ENCODE results near the gene CST7.
"Not testable (repeated sequence)": the region's sequence is repeated elsewhere in the genome, so short reads cannot be mapped to it uniquely, and the experiment has no call there.

DNA sequence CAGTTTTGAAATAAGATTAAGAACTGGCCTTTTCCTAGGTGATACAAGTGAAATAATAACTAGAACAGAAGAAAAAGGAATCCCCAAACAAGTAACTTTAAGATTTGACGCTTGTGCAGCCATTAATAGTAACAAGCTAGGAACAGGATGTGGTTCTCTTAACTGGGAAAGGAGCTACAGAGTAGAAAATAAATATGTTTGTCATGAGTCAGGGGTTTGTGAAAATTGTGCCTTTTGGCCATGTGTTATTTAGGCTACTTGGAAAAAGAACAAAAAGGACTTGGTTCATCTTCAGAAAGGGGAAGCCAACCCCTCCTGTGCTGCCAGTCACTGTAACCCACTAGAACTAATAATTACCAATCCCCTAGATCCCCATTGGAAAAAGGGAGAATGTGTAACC lies 17.2 kb upstream of the CST7 start:
- TF ChIP-seq, protein P1, sequence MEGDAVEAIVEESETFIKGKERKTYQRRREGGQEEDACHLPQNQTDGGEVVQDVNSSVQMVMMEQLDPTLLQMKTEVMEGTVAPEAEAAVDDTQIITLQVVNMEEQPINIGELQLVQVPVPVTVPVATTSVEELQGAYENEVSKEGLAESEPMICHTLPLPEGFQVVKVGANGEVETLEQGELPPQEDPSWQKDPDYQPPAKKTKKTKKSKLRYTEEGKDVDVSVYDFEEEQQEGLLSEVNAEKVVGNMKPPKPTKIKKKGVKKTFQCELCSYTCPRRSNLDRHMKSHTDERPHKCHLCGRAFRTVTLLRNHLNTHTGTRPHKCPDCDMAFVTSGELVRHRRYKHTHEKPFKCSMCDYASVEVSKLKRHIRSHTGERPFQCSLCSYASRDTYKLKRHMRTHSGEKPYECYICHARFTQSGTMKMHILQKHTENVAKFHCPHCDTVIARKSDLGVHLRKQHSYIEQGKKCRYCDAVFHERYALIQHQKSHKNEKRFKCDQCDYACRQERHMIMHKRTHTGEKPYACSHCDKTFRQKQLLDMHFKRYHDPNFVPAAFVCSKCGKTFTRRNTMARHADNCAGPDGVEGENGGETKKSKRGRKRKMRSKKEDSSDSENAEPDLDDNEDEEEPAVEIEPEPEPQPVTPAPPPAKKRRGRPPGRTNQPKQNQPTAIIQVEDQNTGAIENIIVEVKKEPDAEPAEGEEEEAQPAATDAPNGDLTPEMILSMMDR (IDR thresholded peaks at IDR 0.05), result not testable (repeated sequence)
- TF ChIP-seq, protein P2, sequence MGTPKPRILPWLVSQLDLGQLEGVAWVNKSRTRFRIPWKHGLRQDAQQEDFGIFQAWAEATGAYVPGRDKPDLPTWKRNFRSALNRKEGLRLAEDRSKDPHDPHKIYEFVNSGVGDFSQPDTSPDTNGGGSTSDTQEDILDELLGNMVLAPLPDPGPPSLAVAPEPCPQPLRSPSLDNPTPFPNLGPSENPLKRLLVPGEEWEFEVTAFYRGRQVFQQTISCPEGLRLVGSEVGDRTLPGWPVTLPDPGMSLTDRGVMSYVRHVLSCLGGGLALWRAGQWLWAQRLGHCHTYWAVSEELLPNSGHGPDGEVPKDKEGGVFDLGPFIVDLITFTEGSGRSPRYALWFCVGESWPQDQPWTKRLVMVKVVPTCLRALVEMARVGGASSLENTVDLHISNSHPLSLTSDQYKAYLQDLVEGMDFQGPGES (IDR thresholded peaks at IDR 0.05; ENCODE audit: low read depth, low read length), result not testable (repeated sequence)
- not testable (repeated sequence) for TF ChIP-seq SIN3A (IDR thresholded peaks at IDR 0.05; ENCODE audit: borderline replicate concordance, low read depth, low read length); FOSL2 (IDR thresholded peaks at IDR 0.05; ENCODE audit: borderline replicate concordance, low read depth)
- TF ChIP-seq, protein P3, sequence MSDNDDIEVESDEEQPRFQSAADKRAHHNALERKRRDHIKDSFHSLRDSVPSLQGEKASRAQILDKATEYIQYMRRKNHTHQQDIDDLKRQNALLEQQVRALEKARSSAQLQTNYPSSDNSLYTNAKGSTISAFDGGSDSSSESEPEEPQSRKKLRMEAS (IDR thresholded peaks at IDR 0.05; ENCODE audit: low read depth), result not testable (repeated sequence)

Data from SK-N-SH (cell line).